Neural progenitor cell (in vitro differentiated cells): ENCODE measurements around the gene SDF4. TPM values are rescaled to one million over a fixed set of nuclear protein-coding genes. Genes with fewer than 3 reads are reported as not detected.
A peak's percentile ranks its signal among the peaks of the same experiment; 100 is the strongest.

Experiments used
- DNase-seq: peaks from one replicate; pipeline ENCODE4 v3.0.0-alpha.2; 2016; ENCODE audit warnings: low spot score
- H2AFZ ChIP-seq: fragments of 200-600 bp; sonication (generic); replicated peaks from 2 replicates; pipeline ENCODE4 v1.6.1; 2016; ENCODE audit warnings: antibody characterized with exemption
- H3F3A ChIP-seq: fragments of 200-600 bp; sonication (generic); 2 replicates; pipeline ENCODE4 v1.6.1; 2016; ENCODE audit warnings: antibody characterized with exemption, low read depth
- H3K27ac ChIP-seq: fragments of 200-600 bp; sonication (generic); 2 replicates; pipeline ENCODE4 v1.5.1; 2016; ENCODE audit warnings: mild to moderate bottlenecking
- H3K27me3 ChIP-seq: fragments of 200-600 bp; sonication (generic); 2 replicates; pipeline ENCODE4 v1.6.1; 2016; ENCODE audit warnings: mild to moderate bottlenecking, moderate library complexity
- H3K36me3 ChIP-seq: fragments of 200-600 bp; sonication (generic); 2 replicates; pipeline ENCODE4 v1.5.1; 2016
- H3K4me1 ChIP-seq: fragments of 200-600 bp; sonication (generic); 2 replicates; pipeline ENCODE4 v1.6.1; 2016; ENCODE audit warnings: mixed run types
- H3K4me2 ChIP-seq: fragments of 200-600 bp; sonication (generic); 2 replicates; pipeline ENCODE4 v1.6.1; 2016
- H3K4me3 ChIP-seq: fragments of 200-600 bp; sonication (generic); 2 replicates; pipeline ENCODE4 v1.5.1; 2016
- H3K79me2 ChIP-seq: fragments of 200-600 bp; sonication (generic); 2 replicates; pipeline ENCODE4 v1.6.1; 2016; ENCODE audit warnings: low read depth
- H3K9ac ChIP-seq: fragments of 200-600 bp; sonication (generic); 2 replicates; pipeline ENCODE4 v1.6.1; 2016
- H3K9me3 ChIP-seq: fragments of 200-600 bp; sonication (generic); 2 replicates; pipeline ENCODE4 v1.5.1; 2016; ENCODE audit warnings: low read depth
- H4K20me1 ChIP-seq: fragments of 200-600 bp; sonication (generic); 2 replicates; pipeline ENCODE4 v1.6.1; 2016; ENCODE audit warnings: low read depth
- H3K27ac Mint-ChIP-seq: 3 replicates; pipeline ENCODE4 v1.8.0; 2021; ENCODE audit warnings: mixed read lengths
- H3K27me3 Mint-ChIP-seq: 2 replicates; pipeline ENCODE4 v1.8.0; 2022; ENCODE audit warnings: low read depth, mild to moderate bottlenecking, inconsistent platforms, moderate library complexity, mixed read lengths; ENCODE audit not compliant: insufficient read depth
- H3K36me3 Mint-ChIP-seq: 3 replicates; pipeline ENCODE4 v1.8.0; 2021; ENCODE audit warnings: mixed read lengths
- H3K4me1 Mint-ChIP-seq: 3 replicates; pipeline ENCODE4 v1.8.0; 2021; ENCODE audit warnings: mixed read lengths
- H3K4me3 Mint-ChIP-seq: 3 replicates; pipeline ENCODE4 v1.8.0; 2021; ENCODE audit warnings: mild to moderate bottlenecking, moderate library complexity, mixed read lengths
- H3K9me3 Mint-ChIP-seq: 3 replicates; pipeline ENCODE4 v1.8.0; 2020; ENCODE audit warnings: mixed read lengths
- EZH2 ChIP-seq: fragments of 200-600 bp; sonication (generic); IDR thresholded peaks from 2 replicates; pipeline ENCODE4 v1.6.1; 2017; ENCODE audit warnings: antibody characterized with exemption, mild to moderate bottlenecking, moderate library complexity
- EZH2phosphoT487 ChIP-seq: fragments of 200-600 bp; sonication (generic); IDR thresholded peaks from 2 replicates; pipeline ENCODE4 v1.6.1; 2017; ENCODE audit warnings: antibody characterized with exemption
- total RNA-seq: library from RNA; depleted of rRNA; stranded (reverse); fragments of >200 nt; gene quantifications from 2 replicates; pipeline ENCODE4 v1.2.3, GENCODE V29; 2015; ENCODE audit warnings: low replicate concordance
- TF ChIP-seq, protein P1 (sequence below): fragments of 200-600 bp; sonication (generic); IDR thresholded peaks from 2 replicates; pipeline ENCODE4 v1.5.1; 2017; ENCODE audit warnings: antibody characterized with exemption, mild to moderate bottlenecking

The SDF4 gene
- total RNA-seq, 1 donor from 2014 or later: 16.6 TPM

DNA sequence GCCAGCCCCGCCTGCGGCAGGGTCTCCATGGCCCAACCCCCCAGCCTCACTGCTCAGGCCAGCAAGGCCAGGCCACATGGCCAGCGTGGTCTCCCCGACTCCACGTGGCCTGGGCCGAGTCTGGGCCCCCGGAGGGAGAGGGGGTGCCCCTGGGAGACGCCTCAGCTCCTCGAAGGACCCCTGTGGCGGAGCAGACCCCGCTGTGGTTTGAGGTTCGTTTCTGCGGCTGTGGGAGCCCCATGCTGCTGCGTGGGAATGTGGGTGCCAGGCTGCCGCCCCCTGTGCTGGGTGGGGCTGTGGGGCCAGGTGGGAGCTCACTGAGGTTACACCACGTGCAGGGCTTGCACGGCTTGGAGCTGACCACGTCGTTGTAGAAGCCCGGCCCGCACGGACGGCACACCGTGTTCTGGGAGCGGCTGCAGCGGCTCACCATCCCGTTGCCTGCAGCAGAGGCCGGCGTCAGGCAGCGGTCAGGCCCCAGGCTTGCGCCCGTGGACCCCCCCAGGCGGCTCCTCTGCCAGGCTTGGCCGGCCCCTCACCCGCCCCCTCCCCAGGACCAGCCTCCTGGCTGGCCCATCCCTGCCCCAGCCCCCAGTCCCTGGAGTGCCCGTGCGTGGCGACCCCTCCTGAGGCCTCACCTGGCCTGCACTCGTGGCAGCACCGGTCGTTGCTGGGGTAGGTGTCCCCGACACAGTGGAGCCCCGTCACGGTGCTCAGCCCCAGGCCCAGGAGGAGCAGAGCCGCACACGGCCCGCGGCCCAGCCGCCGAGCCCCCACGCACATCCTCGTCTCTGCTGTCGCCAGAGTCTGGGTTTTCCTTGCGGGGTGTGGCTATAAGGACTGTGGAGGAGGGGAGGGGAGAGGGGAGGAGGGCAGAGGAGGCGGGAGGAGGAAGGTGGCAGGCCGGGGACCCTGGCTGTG lies 18.2 kb downstream of the SDF4 start, which contains the start of gene TNFRSF4:
Gene TNFRSF4 (minus strand): TSS at position 809 of the 921 bp plus-strand sequence. CDS start 26 bp downstream, at position 783.
- H3K27me3 ChIP-seq: no peaks in the 10 kb centered on the region
- no peak within 1 kb of the TSS for H2AFZ ChIP-seq
- no peak within 1 kb of the TSS for H3K9ac ChIP-seq
- H3F3A ChIP-seq: no peaks in the 10 kb centered on the region
- TF ChIP-seq EZH2: no peak
- TF ChIP-seq EZH2phosphoT487: no peak
- TF ChIP-seq, protein P1, sequence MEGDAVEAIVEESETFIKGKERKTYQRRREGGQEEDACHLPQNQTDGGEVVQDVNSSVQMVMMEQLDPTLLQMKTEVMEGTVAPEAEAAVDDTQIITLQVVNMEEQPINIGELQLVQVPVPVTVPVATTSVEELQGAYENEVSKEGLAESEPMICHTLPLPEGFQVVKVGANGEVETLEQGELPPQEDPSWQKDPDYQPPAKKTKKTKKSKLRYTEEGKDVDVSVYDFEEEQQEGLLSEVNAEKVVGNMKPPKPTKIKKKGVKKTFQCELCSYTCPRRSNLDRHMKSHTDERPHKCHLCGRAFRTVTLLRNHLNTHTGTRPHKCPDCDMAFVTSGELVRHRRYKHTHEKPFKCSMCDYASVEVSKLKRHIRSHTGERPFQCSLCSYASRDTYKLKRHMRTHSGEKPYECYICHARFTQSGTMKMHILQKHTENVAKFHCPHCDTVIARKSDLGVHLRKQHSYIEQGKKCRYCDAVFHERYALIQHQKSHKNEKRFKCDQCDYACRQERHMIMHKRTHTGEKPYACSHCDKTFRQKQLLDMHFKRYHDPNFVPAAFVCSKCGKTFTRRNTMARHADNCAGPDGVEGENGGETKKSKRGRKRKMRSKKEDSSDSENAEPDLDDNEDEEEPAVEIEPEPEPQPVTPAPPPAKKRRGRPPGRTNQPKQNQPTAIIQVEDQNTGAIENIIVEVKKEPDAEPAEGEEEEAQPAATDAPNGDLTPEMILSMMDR: no peak
- H3K4me3 Mint-ChIP-seq: no peak within 1 kb of the TSS
- no peak within 1 kb of the TSS for H3K4me2 ChIP-seq
- peaks cover 2% of the 10 kb centered on the region for H3K36me3 Mint-ChIP-seq
- no peaks in the 10 kb centered on the region for H3K9me3 Mint-ChIP-seq
- H3K36me3 ChIP-seq: no peaks in the 10 kb centered on the region
- no peaks in the 10 kb centered on the region for H3K9me3 ChIP-seq
- no peaks in the 10 kb centered on the region for H3K4me1 ChIP-seq
- H4K20me1 ChIP-seq: no peaks in the 10 kb centered on the region
- H3K27ac ChIP-seq: no peak within 1 kb of the TSS
- H3K4me3 ChIP-seq: no peak within 1 kb of the TSS
- H3K27me3 Mint-ChIP-seq: peaks cover 4% of the 10 kb centered on the region
- H3K4me1 Mint-ChIP-seq: no peaks in the 10 kb centered on the region
- no peaks in the 10 kb centered on the region for H3K79me2 ChIP-seq
- DNase-seq: no peak
- H3K27ac Mint-ChIP-seq: peak within 1 kb of the TSS; percentile 37

DNA sequence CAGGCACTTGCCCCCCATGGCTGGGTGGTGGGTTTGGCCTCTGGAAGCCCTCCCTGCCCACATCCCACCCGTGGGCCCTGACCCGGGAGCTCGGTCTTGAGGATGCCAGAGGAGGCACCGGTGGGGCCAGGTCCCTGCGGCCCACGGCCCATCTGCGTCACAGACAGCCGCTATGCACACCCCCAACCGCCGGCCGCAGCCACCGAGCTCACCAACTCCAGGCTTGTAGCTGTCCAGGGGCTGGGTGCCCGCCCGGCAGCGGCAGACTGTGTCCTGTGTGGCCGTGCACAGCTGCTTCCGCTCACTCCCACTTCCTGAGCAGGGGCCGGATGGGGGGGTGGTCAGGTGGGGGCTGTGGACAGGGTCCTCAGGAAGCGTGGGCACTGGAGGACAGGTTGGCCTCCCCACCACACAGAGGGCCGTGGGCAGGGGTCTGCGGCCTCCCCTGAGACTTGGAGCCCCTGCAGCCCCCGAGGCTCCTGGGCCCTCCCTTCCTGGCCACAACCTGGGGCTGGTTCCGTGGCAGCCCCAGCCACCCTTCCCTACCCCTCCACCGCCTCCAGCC lies 18.9 kb downstream of the SDF4 start:
- Mint-ChIP-seq H3K36me3 (peaks cover 2% of the 10 kb centered on the region), H3K9me3 (no peaks in the 10 kb centered on the region), H3K4me3 (no peak overlapping the region), H3K27me3 (peaks cover 4% of the 10 kb centered on the region), H3K4me1 (no peaks in the 10 kb centered on the region), H3K27ac (no peak overlapping the region)
- H3K4me3 ChIP-seq: no peak overlapping the region
- no peak for DNase-seq
- no peaks in the 10 kb centered on the region for H3F3A ChIP-seq
- no peak overlapping the region for H3K4me2 ChIP-seq
- TF ChIP-seq, protein P1: no peak
- TF ChIP-seq EZH2 (no peak), EZH2phosphoT487 (no peak)
- no peaks in the 10 kb centered on the region for H3K4me1 ChIP-seq
- H3K79me2 ChIP-seq: no peaks in the 10 kb centered on the region
- peaks cover 1% of the 10 kb centered on the region for H3K27me3 ChIP-seq
- no peaks in the 10 kb centered on the region for H3K9me3 ChIP-seq
- H4K20me1 ChIP-seq: no peaks in the 10 kb centered on the region
- H2AFZ ChIP-seq: no peak overlapping the region
- H3K9ac ChIP-seq: no peak overlapping the region
- H3K27ac ChIP-seq: no peak overlapping the region
- no peaks in the 10 kb centered on the region for H3K36me3 ChIP-seq

DNA sequence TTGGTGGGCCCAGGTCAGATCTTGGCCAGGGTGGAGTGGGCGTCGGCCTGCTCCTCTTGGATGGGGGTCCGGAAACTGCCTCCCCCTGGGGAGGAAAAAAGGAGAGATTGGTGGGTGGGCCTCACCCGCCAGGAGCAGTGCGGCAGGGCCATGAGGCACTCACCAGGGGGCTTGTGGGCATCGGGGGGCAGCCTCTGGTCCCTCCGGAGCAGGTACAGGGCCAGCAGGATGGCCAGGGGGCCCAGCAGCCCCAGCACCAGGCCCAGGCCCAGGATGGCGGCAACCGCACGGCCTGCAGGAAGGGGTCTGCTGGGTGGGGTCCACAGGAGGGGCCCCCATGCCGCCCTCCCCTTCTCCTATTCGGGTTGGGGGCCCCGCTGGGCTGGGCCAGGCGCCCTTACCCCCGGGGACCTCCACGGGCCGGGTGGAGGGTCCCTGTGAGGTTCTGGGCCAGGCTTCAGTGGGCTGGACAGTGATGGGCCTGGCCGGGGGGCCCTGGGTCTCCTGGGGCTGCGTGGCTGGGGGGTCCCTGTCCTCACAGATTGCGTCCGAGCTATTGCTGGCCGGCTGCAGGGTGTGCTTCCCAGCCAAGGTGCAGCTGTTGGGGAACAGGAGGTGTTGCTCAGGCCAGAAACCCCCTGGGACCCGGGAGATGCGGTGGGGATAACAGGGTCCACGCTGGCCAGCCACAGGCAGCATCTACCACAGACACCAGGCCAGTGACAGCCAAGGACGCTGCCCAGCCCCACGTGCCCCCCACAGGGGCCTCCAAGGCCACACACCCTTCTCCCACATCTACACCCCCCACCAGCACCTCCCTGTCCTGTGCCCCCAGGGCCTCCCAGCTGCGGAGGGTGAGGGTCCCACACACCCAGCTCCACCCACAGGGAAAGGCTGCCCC lies 20.0 kb downstream of the SDF4 start:
- Histone ChIP-seq H3K4me3 (no peak overlapping the region), H3K4me2 (no peak overlapping the region), H3K9ac (no peak overlapping the region), H3K4me1 (no peaks in the 10 kb centered on the region), H3F3A (no peaks in the 10 kb centered on the region), H3K79me2 (no peaks in the 10 kb centered on the region), H3K36me3 (no peaks in the 10 kb centered on the region), H3K9me3 (no peaks in the 10 kb centered on the region), H2AFZ (no peak overlapping the region), H3K27me3 (peaks cover 12% of the 10 kb centered on the region), H3K27ac (no peak overlapping the region), H4K20me1 (no peaks in the 10 kb centered on the region)
- H3K36me3 Mint-ChIP-seq: peaks cover 2% of the 10 kb centered on the region
- no peak for DNase-seq
- no peaks in the 10 kb centered on the region for H3K9me3 Mint-ChIP-seq
- no peak overlapping the region for H3K27ac Mint-ChIP-seq
- H3K27me3 Mint-ChIP-seq: peaks cover 7% of the 10 kb centered on the region
- H3K4me1 Mint-ChIP-seq: no peaks in the 10 kb centered on the region
- TF ChIP-seq EZH2phosphoT487: no peak
- no peak for TF ChIP-seq EZH2
- TF ChIP-seq, protein P1: no peak
- H3K4me3 Mint-ChIP-seq: no peak overlapping the region
